Measurements from ENCODE around the gene CEP41. TPM values are rescaled to one million over a fixed set of nuclear protein-coding genes. Genes with fewer than 3 reads are reported as not detected.

Gene CEP41
- total RNA-seq, 1 experiment from 2014 or later, result 14.0 TPM

GRCh38 chr7:130420943-130421578, 19.8 kb downstream of the CEP41 start:
- no peaks in the 10 kb centered on the region for H3K9me3 Mint-ChIP-seq (ENCODE audit: unreplicated experiment)
- H3K27ac Mint-ChIP-seq (ENCODE audit: low read depth, unreplicated experiment), result no peak overlapping the region
- ChIA-PET POLR2A (interaction anchor here (1.1 to 1.4 kb wide), 2 partner anchors 20 to 216 kb away, joined by 3 read pairs; partner anchors contain the start of genes CEP41 and TMEM209), CTCF (no interaction called here)
- H3K4me1 Mint-ChIP-seq (ENCODE audit: insufficient read depth, unreplicated experiment), result peaks cover 28% of the 10 kb centered on the region
- no TSS peak for BruUV-seq (replicated peaks)
- H3K36me3 Mint-ChIP-seq (ENCODE audit: insufficient read depth, unreplicated experiment), result no peaks in the 10 kb centered on the region
- intact Hi-C loops (cut with micrococcal nuclease), result no loop called here
- H3K27me3 Mint-ChIP-seq (ENCODE audit: insufficient read depth, unreplicated experiment), result no peaks in the 10 kb centered on the region
- H3K4me3 Mint-ChIP-seq (ENCODE audit: unreplicated experiment), result no peak overlapping the region
- no peak for TF ChIP-seq CTCF (IDR thresholded peaks at IDR 0.05; ENCODE audit: unreplicated experiment)
- DNase-seq (ENCODE audit: unreplicated experiment), result no peak

DNA sequence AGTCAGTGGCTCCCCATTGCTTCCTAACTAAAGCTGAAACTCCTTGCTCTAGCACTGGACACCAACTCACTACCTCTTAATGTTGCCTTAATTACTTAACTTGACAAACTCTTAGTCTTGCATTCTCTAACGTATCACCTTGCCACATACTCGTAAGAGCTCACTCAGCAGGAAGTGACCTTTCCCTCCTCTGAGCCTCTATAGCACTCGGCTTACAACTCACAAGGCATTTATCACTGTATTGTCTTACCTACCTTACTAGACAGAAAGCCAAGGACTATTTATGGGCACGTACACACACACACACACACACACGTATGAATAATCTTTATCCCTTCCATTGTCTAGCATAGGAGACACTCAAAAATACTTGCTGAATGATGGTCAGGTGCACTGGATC, 21.2 kb downstream of the CEP41 start:
- H3K4me1 Mint-ChIP-seq (ENCODE audit: insufficient read depth, unreplicated experiment), result peaks cover 28% of the 10 kb centered on the region
- no peak for TF ChIP-seq CTCF (IDR thresholded peaks at IDR 0.05; ENCODE audit: unreplicated experiment)
- peak; percentile 20 for DNase-seq (ENCODE audit: unreplicated experiment)
- BruUV-seq (replicated peaks), result no TSS peak
- CTCF ChIA-PET, result no interaction called here
- no peaks in the 10 kb centered on the region for H3K36me3 Mint-ChIP-seq (ENCODE audit: insufficient read depth, unreplicated experiment)
- no peaks in the 10 kb centered on the region for H3K27me3 Mint-ChIP-seq (ENCODE audit: insufficient read depth, unreplicated experiment)
- no peak overlapping the region for H3K27ac Mint-ChIP-seq (ENCODE audit: low read depth, unreplicated experiment)
- no peak overlapping the region for H3K4me3 Mint-ChIP-seq (ENCODE audit: unreplicated experiment)
- intact Hi-C loops (cut with micrococcal nuclease), result no loop called here
- no peaks in the 10 kb centered on the region for H3K9me3 Mint-ChIP-seq (ENCODE audit: unreplicated experiment)
- POLR2A ChIA-PET, result interaction anchor here (0.9 kb wide), 1 partner anchor 63 kb away, joined by 3 read pairs; no protein-coding TSS in a partner anchor

- BruUV-seq (replicated peaks), result no TSS peak
- peaks cover 28% of the 10 kb centered on the region for H3K4me1 Mint-ChIP-seq (ENCODE audit: insufficient read depth, unreplicated experiment)
- intact Hi-C loops (cut with micrococcal nuclease), result no loop called here
- H3K27me3 Mint-ChIP-seq (ENCODE audit: insufficient read depth, unreplicated experiment), result no peaks in the 10 kb centered on the region
- no peaks in the 10 kb centered on the region for H3K36me3 Mint-ChIP-seq (ENCODE audit: insufficient read depth, unreplicated experiment)
- H3K9me3 Mint-ChIP-seq (ENCODE audit: unreplicated experiment), result no peaks in the 10 kb centered on the region
- ChIA-PET POLR2A (interaction anchor here (0.6 to 1.5 kb wide), 4 partner anchors 62 to 346 kb away, joined by 3 to 7 read pairs (median 5); partner anchors contain the start of gene TMEM209), CTCF (no interaction called here)
- peak; percentile 40 for DNase-seq (ENCODE audit: unreplicated experiment)
- no peak overlapping the region for H3K4me3 Mint-ChIP-seq (ENCODE audit: unreplicated experiment)
- TF ChIP-seq CTCF (IDR thresholded peaks at IDR 0.05; ENCODE audit: unreplicated experiment), result no peak
- peak overlapping the region; percentile 91 for H3K27ac Mint-ChIP-seq (ENCODE audit: low read depth, unreplicated experiment)
These were observed 22.5 kb downstream of the CEP41 start for GRCh38 chr7:130418306-130418705.

DNA sequence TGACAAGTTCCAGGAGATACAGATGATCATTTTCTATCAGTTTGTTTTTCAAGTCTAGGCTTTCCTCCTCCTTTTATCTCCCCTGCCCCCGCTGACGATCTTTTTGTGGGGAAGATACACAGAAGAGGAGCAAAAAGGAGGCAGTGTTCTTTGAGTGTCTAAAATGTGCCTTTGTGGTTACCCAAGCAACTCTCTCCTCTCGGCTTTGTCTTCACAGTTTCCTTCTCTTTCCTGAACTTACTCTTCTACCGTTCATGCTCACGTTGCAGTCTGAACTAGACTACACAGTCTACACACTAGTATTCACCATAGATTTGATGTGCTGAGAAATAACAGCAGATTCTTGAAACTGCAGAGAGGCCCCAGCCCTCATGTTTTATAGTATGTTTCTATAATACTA, 23.6 kb downstream of the CEP41 start:
- no peak overlapping the region for H3K27ac Mint-ChIP-seq (ENCODE audit: low read depth, unreplicated experiment)

More for the DNA sequence above, 23.6 kb downstream of the CEP41 start:
- no peaks in the 10 kb centered on the region for H3K27me3 Mint-ChIP-seq (ENCODE audit: insufficient read depth, unreplicated experiment)
- intact Hi-C loops (cut with micrococcal nuclease), result no loop called here
- no TSS peak for BruUV-seq (replicated peaks)
- CTCF ChIA-PET, result no interaction called here
- no peak for TF ChIP-seq CTCF (IDR thresholded peaks at IDR 0.05; ENCODE audit: unreplicated experiment)
- H3K9me3 Mint-ChIP-seq (ENCODE audit: unreplicated experiment), result no peaks in the 10 kb centered on the region
- POLR2A ChIA-PET, result interaction anchor here (1.5 kb wide), 1 partner anchor 61 kb away, joined by 6 read pairs; no protein-coding TSS in a partner anchor
- H3K36me3 Mint-ChIP-seq (ENCODE audit: insufficient read depth, unreplicated experiment), result no peaks in the 10 kb centered on the region
- H3K4me3 Mint-ChIP-seq (ENCODE audit: unreplicated experiment), result no peak overlapping the region
- no peak for DNase-seq (ENCODE audit: unreplicated experiment)
- H3K4me1 Mint-ChIP-seq (ENCODE audit: insufficient read depth, unreplicated experiment), result peaks cover 28% of the 10 kb centered on the region

Measured in MCF 10A (cell line).